Sciatic nerve (tissue), 2 donors: Measurements from ENCODE around the gene CWC15. TPM values are rescaled to one million over a fixed set of nuclear protein-coding genes. Genes with fewer than 3 reads are reported as not detected.
A peak's percentile ranks its signal among the peaks of the same experiment; 100 is the strongest.
"Not testable (repeated sequence)": the region's sequence is repeated elsewhere in the genome, so short reads cannot be mapped to it uniquely, and the experiment has no call there.

Experiments
- ATAC-seq: fragments of 200-7000 bp; cut with Tn5 transposase; one replicate; pipeline ENCODE4 v1.9.1; 2020; ENCODE audit warnings: mild to moderate bottlenecking, moderate library complexity
- DNase-seq: peaks from one replicate; pipeline ENCODE4 v3.0.0-alpha.2; 2020; ENCODE audit warnings: low spot score
- intact Hi-C: fragments of 100-400 bp; cut with DNase I; formaldehyde crosslinking; loops from one replicate; pipeline ENCODE4 v1.14.2; 2022
- total RNA-seq: library from RNA; stranded (reverse); fragmentation: NEBNext Ultra II Directional; extraction: Animal tissue kit (Norgen Biotek cat#: 25700); gene quantifications from one replicate; pipeline ENCODE4 v1.2.1, GENCODE V29; 2021
- donor health status: DM: no; HTN: no; CAD: no.
- donor health status: DM: no; HTN: no; CAD: no.

Gene CWC15
- total RNA-seq, 1 donor from 2014 or later: 78.8 TPM

DNA sequence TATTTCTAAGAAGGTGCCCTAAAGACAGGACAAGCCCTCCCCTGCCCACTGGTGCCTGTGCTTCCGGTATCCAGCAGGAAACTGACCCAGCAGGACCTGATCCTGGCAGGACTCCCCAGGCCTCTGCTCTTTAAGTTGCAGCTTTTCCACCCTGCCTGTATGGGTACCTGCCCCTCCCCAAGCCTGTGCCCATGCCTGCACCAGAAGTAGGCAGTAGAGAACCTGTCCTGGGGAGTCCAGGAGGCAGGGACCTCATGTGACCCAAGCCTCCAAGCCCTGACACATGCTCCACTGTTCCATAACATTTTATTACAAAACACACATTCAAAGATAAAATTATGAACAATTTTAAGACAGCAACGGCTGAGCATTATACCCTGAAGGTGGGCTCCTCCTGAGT is 14.2 kb downstream of the CWC15 start:
- intact Hi-C loops: no loop called here
- ATAC-seq: no peak
- no peak for DNase-seq

DNA sequence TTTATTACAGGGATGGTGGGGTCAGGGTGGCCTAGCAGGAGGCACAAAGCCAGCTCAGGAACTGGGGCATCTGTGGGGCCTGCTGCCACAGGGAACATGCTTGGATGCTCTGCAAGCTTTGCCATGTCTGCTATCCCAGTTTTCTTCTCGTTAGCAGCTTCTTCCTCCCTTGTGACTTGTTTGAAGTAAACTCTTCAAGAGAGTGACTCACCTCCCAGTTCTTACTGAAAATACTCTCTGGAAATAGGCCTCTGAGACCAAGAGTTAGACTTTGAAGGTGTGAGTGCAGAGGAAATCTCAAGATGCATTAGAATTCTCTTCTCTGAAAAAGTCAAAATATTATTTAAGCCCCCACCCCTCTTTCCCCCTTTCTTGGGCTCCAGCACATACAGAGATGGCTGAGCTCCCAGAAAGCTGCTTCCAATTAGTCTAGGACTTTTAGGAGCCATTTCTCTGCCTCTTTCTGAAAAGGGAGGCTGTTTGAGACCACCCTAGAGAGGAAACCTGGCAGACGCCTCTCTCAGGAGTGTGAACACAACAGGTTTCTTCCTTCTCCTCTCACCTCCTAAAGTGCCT is 15.1 kb downstream of the CWC15 start:
- no peak for ATAC-seq
- no peak for DNase-seq
- intact Hi-C loops: no loop called here

DNA sequence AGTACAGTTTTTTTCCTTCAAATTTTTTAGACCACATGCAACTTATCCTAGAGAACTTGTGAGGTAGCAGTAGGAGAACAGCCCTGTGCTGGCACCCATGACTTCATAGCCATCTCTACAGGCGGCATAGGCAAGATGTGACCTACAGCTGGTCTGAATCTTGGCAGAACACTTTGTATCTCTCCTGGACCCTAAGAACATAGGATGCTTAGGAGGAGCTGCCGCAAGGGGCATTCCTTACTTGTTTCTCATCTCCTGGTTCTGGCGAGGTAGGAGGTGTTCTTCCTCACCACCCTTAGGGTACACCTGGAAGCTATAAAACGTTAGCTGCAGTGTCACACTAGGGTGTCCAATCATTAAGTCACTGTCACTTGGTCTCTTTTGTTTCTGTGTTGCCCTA is 16.4 kb downstream of the CWC15 start:
- intact Hi-C loops: no loop called here
- no peak for ATAC-seq
- no peak for DNase-seq

DNA sequence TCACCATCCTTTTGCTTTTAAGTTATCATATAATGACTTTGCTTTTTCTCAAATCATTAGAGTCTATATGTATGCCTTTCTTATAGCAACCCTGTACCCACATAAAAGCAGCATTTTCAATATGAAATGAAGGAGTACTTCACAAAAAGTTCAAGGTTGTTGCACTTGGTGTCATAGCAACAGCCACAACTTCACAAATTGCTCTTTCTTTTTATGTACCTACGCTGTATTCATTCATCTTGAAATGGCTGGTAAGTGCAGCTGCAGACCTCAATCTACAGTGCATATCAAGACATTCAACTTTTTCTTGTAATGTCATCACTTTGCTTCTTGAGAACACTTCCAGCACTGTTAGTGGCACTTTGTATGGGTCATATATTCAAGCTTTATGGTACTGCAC is 18.6 kb downstream of the CWC15 start:
- no peak for ATAC-seq
- intact Hi-C loops: no loop called here
- DNase-seq: no peak

DNA sequence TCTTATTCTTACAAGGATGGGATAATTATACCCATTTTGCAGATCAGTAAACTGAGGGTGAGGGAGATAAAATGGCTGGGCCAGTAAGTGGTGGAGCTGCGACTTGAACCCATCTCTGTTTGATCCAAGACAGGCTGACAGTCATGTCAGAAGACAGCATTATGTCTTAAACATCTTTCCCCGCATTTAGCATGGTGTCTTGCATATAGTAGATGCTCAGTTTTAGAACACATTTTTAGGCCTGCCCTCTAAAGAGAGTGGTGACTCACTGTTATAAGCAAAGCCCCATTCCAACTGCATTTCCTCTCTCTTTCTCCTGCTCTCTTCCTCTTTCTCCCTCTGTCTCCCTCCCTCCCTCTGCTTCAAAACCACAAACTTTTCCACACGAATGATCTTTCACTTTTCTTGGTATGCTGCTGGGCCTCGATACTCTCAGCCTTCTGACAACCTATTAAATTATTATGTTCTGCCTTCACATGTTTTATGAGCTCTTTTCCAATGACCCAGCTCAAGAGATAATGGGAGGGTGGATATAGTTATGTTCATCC is 25.2 kb downstream of the CWC15 start:
- DNase-seq (no peak), ATAC-seq (no peak)
- intact Hi-C loops: no loop called here

DNA sequence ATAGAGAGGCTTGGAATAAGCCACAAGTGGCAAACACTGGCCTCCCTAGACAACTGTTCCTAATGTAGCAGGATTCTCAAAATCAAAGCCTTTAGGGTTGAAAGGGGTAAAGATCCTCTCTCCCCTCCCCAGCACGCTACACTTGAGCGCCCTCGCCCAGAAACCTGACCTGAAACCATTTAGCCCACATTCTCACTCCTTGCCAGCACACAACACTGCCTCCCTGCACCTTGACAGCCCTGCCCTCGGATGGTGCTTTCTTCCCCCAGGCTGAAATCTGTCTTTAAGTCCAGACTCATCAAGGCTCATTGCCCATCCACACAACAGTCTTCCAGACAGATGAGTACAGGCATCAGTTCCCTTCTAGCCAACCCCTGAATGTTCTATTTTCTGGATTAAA is 26.5 kb downstream of the CWC15 start:
- intact Hi-C loops: no loop called here
- no peak for DNase-seq
- no peak for ATAC-seq

DNA sequence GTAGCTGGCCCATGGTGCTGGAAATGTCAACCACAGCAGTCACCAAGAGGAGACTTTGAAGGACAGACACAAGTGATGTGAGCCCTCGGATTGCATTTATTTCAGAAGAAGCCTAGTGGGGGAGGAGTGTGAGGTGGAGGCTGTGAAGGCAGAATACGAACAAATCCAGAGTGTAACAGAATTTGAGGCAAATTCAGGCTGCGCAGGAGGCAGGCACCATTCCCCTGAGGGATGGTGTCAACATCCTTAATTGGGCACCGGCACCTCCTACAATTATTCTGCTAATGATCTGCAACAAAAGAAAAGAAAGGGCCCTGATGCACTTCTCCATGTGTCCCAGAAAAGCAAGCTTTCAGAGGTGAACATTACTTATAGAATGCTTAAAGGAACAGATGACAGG is 32.2 kb downstream of the CWC15 start:
- intact Hi-C loops: no loop called here
- ATAC-seq: no peak
- DNase-seq: no peak

DNA sequence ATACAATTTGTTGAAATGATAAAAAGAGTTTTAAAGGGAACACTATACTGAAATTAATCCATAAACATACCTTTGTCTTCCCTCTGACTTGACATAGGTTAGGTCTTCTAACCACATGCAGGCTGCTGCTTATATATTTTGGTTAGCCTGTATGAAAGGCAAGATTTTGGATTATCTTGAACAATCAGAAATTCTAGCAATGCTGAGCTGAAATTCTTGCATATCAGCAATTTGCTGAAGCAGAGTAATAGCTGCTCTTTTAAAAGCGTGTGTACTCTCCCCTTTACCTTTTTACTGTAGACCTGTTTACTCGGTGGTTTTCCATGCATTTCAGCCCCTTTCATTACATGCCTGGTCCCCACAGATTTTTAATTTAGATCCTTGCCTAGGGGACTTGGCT is 34.0 kb downstream of the CWC15 start:
- intact Hi-C loops: loop anchor here (5.0 kb wide), 1 partner anchor 1877 kb away; no protein-coding TSS in a partner anchor

DNA sequence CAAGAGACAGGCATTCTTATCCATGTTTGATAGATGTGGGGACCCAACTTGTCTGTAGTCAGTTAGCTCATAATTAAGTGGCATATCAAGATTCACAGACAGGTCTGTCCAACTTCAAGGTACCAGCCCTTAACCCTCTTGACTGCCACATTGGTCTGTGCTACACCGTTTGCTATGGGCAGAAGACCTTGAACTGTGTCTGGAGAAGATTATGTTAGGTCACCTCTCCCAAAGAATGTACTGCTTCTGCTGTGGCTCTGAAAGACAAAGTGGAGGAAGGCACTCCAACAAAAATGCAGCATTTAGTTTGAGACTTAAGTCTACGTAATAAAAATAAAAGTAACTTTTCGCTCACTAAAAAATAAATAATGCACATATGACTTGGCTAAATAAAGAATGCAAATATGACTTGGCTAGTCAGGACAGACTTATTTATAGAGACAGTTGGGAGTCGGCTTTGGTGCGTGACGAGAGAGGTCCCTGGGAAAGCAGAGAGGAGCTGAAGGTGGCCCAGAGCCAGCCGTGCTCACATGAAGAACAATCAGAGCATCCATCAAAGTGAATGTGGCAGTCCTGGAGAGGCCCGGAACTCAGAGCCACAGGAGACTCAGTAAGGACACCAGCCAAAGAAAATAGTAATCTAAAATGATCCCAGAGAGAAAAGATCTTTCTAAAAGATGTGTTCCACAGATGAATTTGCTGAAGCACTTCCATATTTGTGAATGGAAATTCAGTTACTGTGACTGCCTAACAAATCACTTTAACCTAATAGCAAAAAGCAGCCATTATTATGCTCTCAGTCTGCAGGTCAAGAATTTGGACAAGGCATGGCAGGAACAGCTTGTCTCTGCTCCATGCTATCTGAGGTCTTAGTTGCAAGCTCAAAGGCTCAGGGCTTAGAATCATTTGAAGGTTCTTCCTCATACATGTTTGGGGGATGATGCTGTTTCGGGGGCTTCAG is 35.0 kb downstream of the CWC15 start:
- intact Hi-C loops: loop anchor here (5.0 kb wide), 1 partner anchor 1876 kb away; no protein-coding TSS in a partner anchor
- ATAC-seq: peak; percentile 91
- DNase-seq: peak; percentile 82

More for the DNA sequence above, 34.0 kb downstream of the CWC15 start:
- no peak for ATAC-seq
- no peak for DNase-seq

DNA sequence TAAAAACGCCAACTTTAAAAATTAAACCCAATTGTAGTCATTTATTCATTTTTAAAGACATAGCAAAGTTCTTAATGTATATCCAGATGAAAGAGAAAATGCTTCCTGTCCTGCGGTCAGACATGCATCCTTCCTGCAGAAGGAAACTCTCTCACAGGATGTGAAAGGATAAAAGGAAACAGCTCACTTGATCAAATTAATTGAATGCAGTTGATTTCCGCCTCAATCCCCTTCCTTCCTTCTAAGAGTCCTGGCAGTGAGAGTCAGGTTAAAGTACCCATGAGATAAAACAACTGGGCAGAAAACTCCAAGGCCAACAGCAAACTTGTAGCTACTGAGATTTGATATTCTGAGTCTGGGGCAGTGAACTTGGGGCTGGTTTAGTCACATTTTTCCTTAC is 38.5 kb downstream of the CWC15 start:
- ATAC-seq (no peak), DNase-seq (no peak)
- intact Hi-C loops: loop anchor here (5.0 kb wide), 1 partner anchor 1873 kb away; no protein-coding TSS in a partner anchor

DNA sequence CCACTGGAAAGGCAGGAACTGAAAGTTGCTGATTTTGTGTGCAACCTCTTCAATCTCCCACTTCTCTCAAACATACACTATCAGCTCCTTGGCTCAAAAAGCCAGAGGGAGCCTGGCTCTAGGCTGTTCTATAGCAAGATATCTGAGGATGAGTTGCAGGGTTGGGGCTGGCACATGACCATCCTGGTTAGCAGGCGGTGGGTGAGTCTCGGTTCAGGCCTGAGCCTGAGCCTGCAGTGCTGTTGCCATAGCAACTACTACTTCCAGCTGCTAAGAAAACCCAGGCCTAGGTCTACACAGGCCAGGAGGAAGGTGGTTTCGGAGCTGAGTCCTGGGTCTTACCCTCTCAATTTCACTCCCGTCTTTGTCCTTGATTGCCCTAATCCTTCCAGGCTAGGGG is 39.0 kb downstream of the CWC15 start:
- no peak for DNase-seq
- ATAC-seq: peak; percentile 45
- intact Hi-C loops: no loop called here

DNA sequence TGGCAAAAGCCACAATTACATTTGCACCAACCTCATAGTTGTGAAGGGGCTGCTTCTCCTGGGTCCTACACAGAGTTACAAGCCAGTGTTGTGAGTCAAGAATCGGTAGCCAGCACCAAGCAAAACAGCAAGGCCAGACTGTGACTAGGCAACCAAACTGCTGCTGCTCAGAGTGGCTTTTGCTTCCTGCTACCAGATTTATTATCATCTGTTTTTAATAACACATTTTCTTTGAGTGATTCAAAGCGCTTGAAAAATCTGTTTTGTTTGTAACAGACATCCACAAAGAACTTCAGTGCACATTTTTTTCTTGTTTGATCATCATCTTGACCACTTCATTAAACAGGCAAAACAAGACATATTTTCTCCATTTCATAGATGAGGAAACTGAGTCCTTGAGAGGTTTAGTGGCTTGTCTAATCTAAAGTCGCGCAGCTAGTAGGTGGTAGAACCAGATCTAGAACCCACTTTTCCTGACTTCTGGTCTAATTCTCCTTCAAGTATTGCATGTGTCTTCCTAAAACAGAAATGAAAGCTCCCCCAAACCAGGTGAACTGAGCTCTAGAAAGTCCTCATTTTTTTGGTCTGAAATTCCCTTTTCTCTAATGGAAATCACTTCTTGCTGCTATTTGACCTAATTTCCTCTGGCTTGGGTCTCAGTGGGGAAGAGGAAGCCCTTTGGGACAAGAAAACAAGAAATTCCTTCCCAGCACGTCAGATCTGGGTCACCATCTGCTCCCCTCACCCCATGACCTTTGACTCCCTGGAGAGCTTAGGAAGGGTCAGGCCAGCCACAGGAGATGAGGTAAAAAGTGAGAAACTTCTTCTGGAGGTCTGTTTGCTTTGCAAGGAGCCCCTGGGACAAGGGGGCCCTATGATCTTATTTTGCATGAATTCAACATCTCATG is 39.9 kb downstream of the CWC15 start:
- DNase-seq (no peak), ATAC-seq (peak; percentile 92)
- intact Hi-C loops: no loop called here

DNA sequence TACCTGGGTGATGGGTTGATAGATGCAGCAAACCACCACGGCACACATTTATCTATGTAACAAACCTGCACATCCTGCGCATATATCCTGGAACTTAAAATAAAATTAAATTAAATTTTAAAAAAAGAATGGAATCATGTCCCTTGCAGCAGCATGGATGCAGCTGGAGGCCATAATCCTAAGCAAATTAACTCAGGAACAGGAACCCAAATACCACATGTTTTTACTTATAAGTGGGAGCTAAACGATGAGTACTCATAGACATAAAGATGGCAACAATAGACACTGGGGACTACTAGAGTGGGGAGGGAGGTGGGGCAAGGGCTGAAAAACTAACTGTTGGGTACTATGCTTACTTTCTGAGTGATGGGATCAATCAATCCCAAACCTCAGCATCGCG is 40.9 kb downstream of the CWC15 start:
- ATAC-seq (no peak), DNase-seq (no peak)
- intact Hi-C loops: no loop called here

DNA sequence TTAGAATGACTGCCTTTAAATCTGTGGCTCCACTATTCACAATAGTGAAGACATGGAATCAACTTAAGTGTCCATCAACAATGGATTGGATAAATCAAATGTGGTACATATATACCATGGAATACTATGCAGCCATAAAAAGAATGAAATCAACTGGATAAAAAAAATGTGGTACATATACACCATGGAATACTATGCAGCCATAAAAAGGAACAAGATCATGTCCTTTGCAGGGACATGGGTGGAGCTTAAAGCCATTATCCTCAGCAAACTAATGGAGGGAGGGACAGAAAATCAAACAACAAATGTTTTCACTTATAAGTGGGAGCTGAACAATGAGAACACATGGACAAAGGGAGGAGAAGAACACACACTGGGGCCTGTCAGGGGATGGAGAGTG is 41.3 kb downstream of the CWC15 start:
- DNase-seq, intact Hi-C loops, ATAC-seq: not testable (repeated sequence)

DNA sequence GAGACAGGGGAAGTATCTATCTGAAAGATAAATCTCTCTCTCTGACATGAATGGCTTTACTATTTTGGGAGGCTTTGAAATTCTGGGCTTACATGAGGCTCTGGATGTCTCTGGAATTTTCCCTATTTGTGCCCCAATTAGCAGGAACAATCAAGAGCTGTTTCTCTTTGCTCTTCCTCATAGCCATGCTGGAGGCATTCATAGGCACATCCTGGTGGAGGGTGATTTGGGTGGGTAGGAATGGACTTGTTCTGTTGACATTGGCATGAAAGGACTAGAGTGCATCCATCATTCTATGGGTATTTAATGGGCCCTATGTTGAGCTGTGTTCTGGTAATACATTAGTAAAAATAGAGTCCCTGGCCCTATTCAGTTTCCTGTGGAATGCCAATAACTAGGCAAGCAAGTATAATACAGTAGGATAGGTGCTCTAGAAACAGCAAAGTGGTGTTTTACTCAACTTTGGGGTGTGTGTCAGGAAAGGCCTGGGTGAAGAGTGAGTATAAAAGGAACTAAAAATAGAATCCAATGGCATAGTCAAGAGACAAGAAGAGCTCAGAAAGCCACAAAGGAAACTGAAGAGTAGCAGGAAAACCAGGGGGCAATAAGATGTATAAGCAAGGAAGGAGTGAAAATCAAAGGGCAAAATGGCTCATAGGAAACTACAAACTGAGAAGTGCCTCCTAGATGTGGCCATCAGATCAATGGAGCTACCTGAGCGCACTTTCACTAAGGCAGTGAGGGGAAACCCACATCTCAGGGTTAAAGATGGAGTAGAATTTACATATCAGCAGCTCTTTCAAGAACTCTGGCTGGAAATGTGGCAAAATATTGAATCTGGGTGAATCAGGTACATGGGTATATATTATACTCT is 45.0 kb downstream of the CWC15 start:
- intact Hi-C loops: no loop called here
- no peak for ATAC-seq
- DNase-seq: no peak

DNA sequence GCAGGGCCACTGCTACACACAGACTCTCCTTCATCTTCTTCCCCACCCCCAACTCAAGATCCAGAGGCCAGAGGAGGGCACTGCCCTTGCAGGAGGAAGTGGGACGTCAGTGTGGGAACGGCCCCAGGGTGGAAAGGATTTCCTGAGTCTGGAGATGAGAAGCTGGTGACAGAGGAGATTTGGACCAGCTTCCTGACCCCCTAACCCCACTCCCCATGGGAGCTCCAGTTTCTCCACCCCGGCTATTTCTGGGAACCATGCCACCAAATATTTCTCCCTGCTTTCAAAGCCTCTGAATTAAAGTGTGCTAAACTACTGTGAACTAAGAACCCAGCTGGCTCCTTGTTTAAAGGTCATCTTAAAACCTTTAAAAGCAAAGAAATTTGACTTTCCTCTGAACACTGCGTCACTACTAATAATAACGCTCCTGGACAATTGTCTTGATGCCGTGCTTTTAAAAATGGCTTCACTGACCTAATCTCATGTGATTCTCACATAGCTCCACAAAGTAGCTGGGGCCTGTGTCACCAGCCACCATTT is 46.6 kb downstream of the CWC15 start:
- intact Hi-C loops: no loop called here
- DNase-seq (peak; percentile 92), ATAC-seq (peak; percentile 95)

DNA sequence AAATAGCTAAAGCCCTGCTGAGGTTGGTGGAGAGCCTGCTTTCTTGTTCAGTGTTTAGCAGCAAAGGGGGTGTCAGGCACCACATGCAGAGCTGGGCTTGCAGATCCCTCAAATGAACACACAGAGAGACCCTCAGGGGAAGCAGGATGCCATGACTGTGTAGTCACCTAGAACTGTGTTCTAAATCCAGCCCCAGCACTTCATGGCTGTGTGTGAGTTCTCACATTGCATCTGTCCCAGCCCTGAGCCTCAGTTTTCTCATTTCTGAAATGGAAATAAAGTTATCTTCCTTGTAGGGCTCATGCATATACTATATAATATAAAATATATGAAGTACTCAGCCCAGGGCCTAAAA is 47.1 kb downstream of the CWC15 start:
- DNase-seq (no peak), ATAC-seq (peak; percentile 27)
- intact Hi-C loops: no loop called here
